Measurements from ENCODE around the gene EZR. TPM values are rescaled to one million over a fixed set of nuclear protein-coding genes. Genes with fewer than 3 reads are reported as not detected.

The EZR gene
- total and polyA plus RNA-seq, 2 of the 8 experiments (the other 6 are each of a cell fraction or from before 2014, with no cell fraction given) = 122 to 286 TPM

DNA sequence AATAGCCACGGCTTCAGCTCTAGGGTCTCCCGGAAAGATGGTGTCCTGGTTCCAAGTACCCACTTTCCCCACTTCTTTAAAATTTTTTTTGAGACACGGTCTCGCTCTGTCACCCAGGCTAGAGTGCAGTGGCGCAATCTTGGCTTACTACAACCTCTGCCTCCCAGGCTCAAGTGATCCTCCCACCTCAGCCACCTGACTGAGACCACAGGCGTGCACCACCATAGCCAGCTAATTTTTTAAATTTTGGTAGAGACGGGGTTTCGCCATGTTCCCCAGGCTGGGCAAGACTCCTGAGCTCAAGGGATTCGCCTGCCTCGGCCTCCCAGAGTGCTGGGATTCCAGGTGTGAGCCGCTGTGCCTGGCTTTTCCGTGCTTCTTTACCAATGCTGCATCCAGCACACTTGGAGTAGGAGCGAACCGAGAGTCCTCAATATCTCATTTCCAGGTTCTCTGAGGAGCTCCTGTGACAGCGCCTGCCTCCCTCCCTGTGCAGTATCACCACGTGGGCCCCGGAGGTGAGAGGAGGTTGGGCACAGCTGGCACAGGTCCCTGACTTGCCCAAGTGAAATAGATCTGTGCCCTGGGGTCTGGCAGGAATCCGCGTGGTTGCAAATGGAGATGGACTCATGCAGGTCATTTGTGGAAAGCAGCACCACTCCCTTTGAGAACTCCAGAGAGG is 37.3 kb downstream of the EZR start:
- Histone ChIP-seq H3K14ac (ENCODE audit: insufficient read length) (no peak overlapping the region), H4K8ac (ENCODE audit: extremely low read depth, insufficient read depth, low read length) (no peak overlapping the region), H3K4me3 (ENCODE audit: extremely low read depth in 1 of 4, insufficient read depth in 2 of 4, low read depth in 3 of 4, low read length in 4 of 4) (no peak overlapping the region), H2BK20ac (ENCODE audit: low read length) (no peak overlapping the region), H4K5ac (ENCODE audit: insufficient read length, low read depth, low read length) (no peak overlapping the region), H3K27ac (ENCODE audit: low read depth, low read length) (peak overlapping the region; percentile 46; the same call in 1 of the 2 replicates), H2BK12ac (ENCODE audit: low read depth, low read length) (no peak overlapping the region), H2BK5ac (ENCODE audit: low read depth, low read length) (no peak overlapping the region), H3K4ac (replicated peaks; ENCODE audit: insufficient read length, low read depth, low read length) (no peak overlapping the region), H3K23ac (ENCODE audit: insufficient read length) (no peak overlapping the region), H2BK120ac (replicated peaks; ENCODE audit: low read depth, low read length) (no peak overlapping the region), H3K79me1 (ENCODE audit: low read depth, low read length) (peaks cover 15% of the 10 kb centered on the region; the same call in 1 of the 2 replicates), H3K27me3 (replicated peaks in 1 of 4; ENCODE audit: control insufficient read depth in 3 of 4, extremely low read depth in 1 of 4, insufficient read depth in 3 of 4, low read length in 3 of 4) (no peaks in the 10 kb centered on the region), H3K36me3 (ENCODE audit: control insufficient read depth in 2 of 4, insufficient read depth in 4 of 4, low read length in 3 of 4) (peaks cover 43 to 95% (median 80%) of the 10 kb centered on the region in 4 experiments), H3K79me2 (ENCODE audit: control insufficient read depth in 1 of 2, insufficient read depth in 2 of 2, low read length in 2 of 2) (peaks cover 0 to 80% of the 10 kb centered on the region in 2 experiments; a peak in 3 of 4 replicates), H4K91ac (replicated peaks; ENCODE audit: insufficient read length, low read length) (no peak overlapping the region), H2AK5ac (ENCODE audit: low read depth, low read length) (no peak overlapping the region), H2BK15ac (ENCODE audit: low read length) (no peak overlapping the region), H3K56ac (replicated peaks; ENCODE audit: insufficient read length, low read depth, low read length) (no peak overlapping the region), H4K20me1 (replicated peaks in 1 of 2; ENCODE audit: control insufficient read depth in 1 of 2, insufficient read depth in 2 of 2, low read length in 2 of 2) (peaks cover 11 to 18% of the 10 kb centered on the region in 2 experiments), H2AFZ (ENCODE audit: low read length) (no peak overlapping the region), H3K4me1 (replicated peaks in 1 of 4; ENCODE audit: control insufficient read depth in 3 of 4, insufficient read depth in 4 of 4, low read length in 3 of 4) (peaks cover 0 to 2% (median under 1%) of the 10 kb centered on the region in 4 experiments; a peak in 2 of 7 replicates), H3K4me2 (ENCODE audit: insufficient read depth in 1 of 2, low read depth in 2 of 2, low read length in 2 of 2) (no peak overlapping the region), H3K23me2 (ENCODE audit: low read depth, low read length) (no peaks in the 10 kb centered on the region), H3K9ac (replicated peaks in 1 of 4; ENCODE audit: extremely low read depth in 1 of 4, low read depth in 3 of 4, low read length in 3 of 4) (no peak overlapping the region), H3K18ac (ENCODE audit: extremely low read depth, low read length) (no peak overlapping the region), H3K9me3 (ENCODE audit: insufficient read depth in 2 of 2, low read depth in 1 of 2, low read length in 1 of 2) (no peaks in the 10 kb centered on the region)
- FAIRE-seq = no peak
- TF ChIP-seq RBBP5 (IDR thresholded peaks at IDR 0.05; ENCODE audit: borderline replicate concordance, low read depth, low read length) (no peak), TAF1 (IDR thresholded peaks at IDR 0.05; ENCODE audit: low read depth, low read length) (no peak)
- TF ChIP-seq, protein P1, sequence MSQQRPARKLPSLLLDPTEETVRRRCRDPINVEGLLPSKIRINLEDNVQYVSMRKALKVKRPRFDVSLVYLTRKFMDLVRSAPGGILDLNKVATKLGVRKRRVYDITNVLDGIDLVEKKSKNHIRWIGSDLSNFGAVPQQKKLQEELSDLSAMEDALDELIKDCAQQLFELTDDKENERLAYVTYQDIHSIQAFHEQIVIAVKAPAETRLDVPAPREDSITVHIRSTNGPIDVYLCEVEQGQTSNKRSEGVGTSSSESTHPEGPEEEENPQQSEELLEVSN (IDR thresholded peaks at IDR 0.05) = no peak
- TF ChIP-seq, protein P2, sequence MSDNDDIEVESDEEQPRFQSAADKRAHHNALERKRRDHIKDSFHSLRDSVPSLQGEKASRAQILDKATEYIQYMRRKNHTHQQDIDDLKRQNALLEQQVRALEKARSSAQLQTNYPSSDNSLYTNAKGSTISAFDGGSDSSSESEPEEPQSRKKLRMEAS (IDR thresholded peaks at IDR 0.05) = no peak
- ChIA-PET CTCF (ENCODE audit: partially characterized antibody) (interaction anchor here (1.6 to 4.5 kb wide), 7 partner anchors 10 to 191 kb away, joined by 5 to 19 read pairs (median 11); no protein-coding TSS in a partner anchor), POLR2A (ENCODE audit: partially characterized antibody) (interaction anchor here (0.7 to 7.6 kb wide), 4 partner anchors 10 to 71 kb away, joined by 3 to 75 read pairs (median 12); no protein-coding TSS in a partner anchor)
- DNase-seq (ENCODE audit: low read depth in 1 of 2, low spot score in 2 of 2) = no peak
- 85% methylated on average over 19 of the region's 19 CpGs; no CpG with 5 or more reads in 1 of the 2 experiments for WGBS, 2 experiments (ENCODE audit: extremely low coverage in 1 of 2, insufficient coverage in 1 of 2, insufficient read length in 1 of 2, insufficient replicate concordance in 2 of 2, low coverage in 1 of 2, low lambda C conversion rate in 2 of 2, missing lambda C conversion rate in 1 of 2)
